H1 (cell line): ENCODE results near the gene SPDYC. TPM values are rescaled to one million over a fixed set of nuclear protein-coding genes. Genes with fewer than 3 reads are reported as not detected.
A peak's percentile ranks its signal among the peaks of the same experiment; 100 is the strongest.

Source experiments
- CTCF ChIA-PET: fragments of 300-600 bp; sonication (Branson Sonifier 250); formaldehyde crosslinking; loops from one replicate; lab custom pipeline; 2021; ENCODE audit not compliant: partially characterized antibody; lab: Charles Lee
- POLR2A ChIA-PET: fragments of 300-600 bp; sonication (Branson Sonifier 250); formaldehyde crosslinking; loops from one replicate; lab custom pipeline; 2021; ENCODE audit warnings: inconsistent platforms; ENCODE audit not compliant: partially characterized antibody; lab: Charles Lee
- DNase-seq, 2 experiments: peaks; one replicate each; pipeline versions ENCODE4 v3.0.0 to v3.0.0-alpha.2; 2010 to 2022; ENCODE audit warnings: low spot score in 2 of 2, low read depth in 1 of 2, mixed read lengths in 1 of 2
- FAIRE-seq: peaks from 2 replicates; lab custom pipeline; 2011; peaks lifted over from hg19 to GRCh38; lab: Jason Lieb, UNC
- H2AFZ ChIP-seq: 2 replicates; pipeline ENCODE4 v1.8.1; 2012; ENCODE audit warnings: low read length, inconsistent platforms
- H2AK5ac ChIP-seq: 2 replicates; pipeline ENCODE4 v1.6.1; 2013; ENCODE audit warnings: low read depth, low read length
- H2BK120ac ChIP-seq: replicated peaks from 2 replicates; pipeline ENCODE3; 2013; ENCODE audit warnings: low read depth, low read length, inconsistent platforms
- H2BK12ac ChIP-seq: 2 replicates; pipeline ENCODE4 v1.6.1; 2013; ENCODE audit warnings: low read depth, low read length
- H2BK15ac ChIP-seq: 2 replicates; pipeline ENCODE4 v1.6.1; 2013; ENCODE audit warnings: low read length
- H2BK20ac ChIP-seq: 2 replicates; pipeline ENCODE4 v1.6.1; 2013; ENCODE audit warnings: low read length
- H2BK5ac ChIP-seq: 2 replicates; pipeline ENCODE4 v1.6.1; 2013; ENCODE audit warnings: low read depth, low read length
- H3K14ac ChIP-seq: 2 replicates; pipeline ENCODE4 v1.6.1; 2013; ENCODE audit warnings: inconsistent platforms; ENCODE audit not compliant: insufficient read length
- H3K18ac ChIP-seq: 2 replicates; pipeline ENCODE4 v1.6.1; 2013; ENCODE audit warnings: low read length; ENCODE audit errors: extremely low read depth
- H3K23ac ChIP-seq: 2 replicates; pipeline ENCODE4 v1.6.1; 2013; ENCODE audit warnings: inconsistent platforms; ENCODE audit not compliant: insufficient read length
- H3K23me2 ChIP-seq: 2 replicates; pipeline ENCODE4 v1.6.1; 2013; ENCODE audit warnings: low read depth, low read length
- H3K27ac ChIP-seq: 2 replicates; pipeline ENCODE4 v1.6.1; 2011; ENCODE audit warnings: low read depth, low read length, inconsistent platforms
- H3K27me3 ChIP-seq, 4 experiments: replicated peaks in 1 of 4; 1 replicate in 1 of 4; 2 replicates in 3 of 4; pipeline versions ENCODE4 v1.6.1 to v1.8.1; 2011 to 2013; ENCODE audit warnings: low read length in 3 of 4, mild to moderate bottlenecking in 3 of 4, inconsistent platforms in 2 of 4, mixed read lengths in 2 of 4, moderate library complexity in 1 of 4; ENCODE audit not compliant: control insufficient read depth in 3 of 4, insufficient read depth in 3 of 4; ENCODE audit errors: extremely low read depth in 1 of 4
- H3K36me3 ChIP-seq, 4 experiments: 2 replicates each; pipeline versions ENCODE4 v1.6.1 to v1.8.1; 2011 to 2013; ENCODE audit warnings: mild to moderate bottlenecking in 4 of 4, low read length in 3 of 4, moderate library complexity in 2 of 4, control low read depth in 1 of 4, inconsistent platforms in 1 of 4; ENCODE audit not compliant: insufficient read depth in 4 of 4, control insufficient read depth in 2 of 4
- H3K4ac ChIP-seq: replicated peaks from 2 replicates; pipeline ENCODE3; 2013; ENCODE audit warnings: low read length, low read depth, mixed read lengths, inconsistent platforms; ENCODE audit not compliant: insufficient read length
- H3K4me1 ChIP-seq, 4 experiments: replicated peaks in 1 of 4; 1 replicate in 1 of 4; 2 replicates in 3 of 4; pipeline versions ENCODE4 v1.6.1 to v1.8.1; 2011 to 2013; ENCODE audit warnings: low read length in 3 of 4, inconsistent platforms in 2 of 4, mixed read lengths in 1 of 4; ENCODE audit not compliant: insufficient read depth in 4 of 4, control insufficient read depth in 3 of 4
- H3K4me2 ChIP-seq, 2 experiments: 2 replicates each; pipeline versions ENCODE4 v1.6.1 to v1.8.1; 2011 to 2013; ENCODE audit warnings: low read depth in 2 of 2, low read length in 2 of 2, control low read depth in 1 of 2, inconsistent platforms in 1 of 2, mild to moderate bottlenecking in 1 of 2; ENCODE audit not compliant: insufficient read depth in 1 of 2
- H3K4me3 ChIP-seq, 4 experiments: fragments of 200-600, 300-600 bp in 1 of 4; sonication (generic), shearing (Covaris generic), sonication (Bioruptor Twin) in 1 of 4; 2 replicates each; pipeline versions ENCODE4 v1.5.1 to v1.8.1; 2011 to 2016; ENCODE audit warnings: low read length in 4 of 4, low read depth in 3 of 4, control low read depth in 2 of 4, inconsistent platforms in 2 of 4, mild to moderate bottlenecking in 2 of 4, mixed read lengths in 1 of 4, moderate library complexity in 1 of 4; ENCODE audit not compliant: insufficient read depth in 2 of 4; ENCODE audit errors: extremely low read depth in 1 of 4
- H3K56ac ChIP-seq: replicated peaks from 2 replicates; pipeline ENCODE3; 2013; ENCODE audit warnings: low read depth, mild to moderate bottlenecking, mixed read lengths, low read length, inconsistent platforms; ENCODE audit not compliant: insufficient read length
- H3K79me1 ChIP-seq: 2 replicates; pipeline ENCODE4 v1.6.1; 2013; ENCODE audit warnings: low read depth, low read length, control low read depth
- H3K79me2 ChIP-seq, 2 experiments: 2 replicates each; pipeline versions ENCODE4 v1.6.1 to v1.8.1; 2012 to 2013; ENCODE audit warnings: low read length in 2 of 2, mild to moderate bottlenecking in 2 of 2, inconsistent platforms in 1 of 2; ENCODE audit not compliant: insufficient read depth in 2 of 2, control insufficient read depth in 1 of 2
- H3K9ac ChIP-seq, 4 experiments: replicated peaks in 1 of 4; 1 replicate in 1 of 4; 2 replicates in 3 of 4; pipeline versions ENCODE4 v1.6.1 to v1.8.1; 2011 to 2013; ENCODE audit warnings: low read depth in 3 of 4, low read length in 3 of 4, control low read depth in 2 of 4, mild to moderate bottlenecking in 2 of 4, moderate library complexity in 2 of 4, inconsistent platforms in 1 of 4; ENCODE audit errors: extremely low read depth in 1 of 4
- H3K9me3 ChIP-seq, 2 experiments: 2 replicates each; pipeline versions ENCODE4 v1.6.1 to v1.8.1; 2012 to 2013; ENCODE audit warnings: mild to moderate bottlenecking in 2 of 2, moderate library complexity in 2 of 2, control low read depth in 1 of 2, inconsistent platforms in 1 of 2, low read depth in 1 of 2, low read length in 1 of 2, mixed read lengths in 1 of 2; ENCODE audit not compliant: insufficient read depth in 2 of 2
- H4K20me1 ChIP-seq, 2 experiments: replicated peaks in 1 of 2; 2 replicates each; pipeline versions ENCODE3 to v1.8.1; 2011 to 2013; ENCODE audit warnings: inconsistent platforms in 2 of 2, low read length in 2 of 2, mild to moderate bottlenecking in 1 of 2; ENCODE audit not compliant: insufficient read depth in 2 of 2, control insufficient read depth in 1 of 2
- H4K5ac ChIP-seq: 2 replicates; pipeline ENCODE4 v1.6.1; 2013; ENCODE audit warnings: low read length, low read depth, mixed read lengths, inconsistent platforms; ENCODE audit not compliant: insufficient read length
- H4K8ac ChIP-seq: 2 replicates; pipeline ENCODE4 v1.8.0; 2013; ENCODE audit warnings: mild to moderate bottlenecking, moderate library complexity, low read length, inconsistent platforms; ENCODE audit not compliant: insufficient read depth; ENCODE audit errors: extremely low read depth
- H4K91ac ChIP-seq: replicated peaks from 2 replicates; pipeline ENCODE3; 2013; ENCODE audit warnings: low read length, mixed read lengths, inconsistent platforms; ENCODE audit not compliant: insufficient read length
- ASH2L ChIP-seq: fragments of 200-600, 300-600 bp; sonication (generic); IDR thresholded peaks from one replicate; pipeline ENCODE4 v1.7.1; 2017; ENCODE audit warnings: low read length
- BACH1 ChIP-seq: IDR thresholded peaks from 2 replicates; pipeline ENCODE4 v1.6.1; 2012; ENCODE audit warnings: low read length, improper control_type of control experiment
- HDAC2 ChIP-seq, 2 experiments: fragments of 300-600 bp in 1 of 2; sonication (generic) in 1 of 2; IDR thresholded peaks; 2 replicates each; pipeline ENCODE4 v1.6.1; 2011 to 2012; ENCODE audit warnings: low read depth in 2 of 2, low read length in 2 of 2, mild to moderate bottlenecking in 2 of 2, moderate library complexity in 2 of 2, borderline replicate concordance in 1 of 2, inconsistent platforms in 1 of 2
- PHF8 ChIP-seq: fragments of 200-600 bp; sonication (generic); conservative IDR thresholded peaks from 2 replicates; pipeline ENCODE4 v1.7.1; 2012; ENCODE audit warnings: low read depth, mild to moderate bottlenecking, inconsistent platforms, low read length, moderate library complexity
- POLR2A ChIP-seq, 2 experiments: IDR thresholded peaks; 1 replicate in 1 of 2; 2 replicates in 1 of 2; pipeline ENCODE4 v1.6.1; 2011; ENCODE audit warnings: low read depth in 2 of 2, low read length in 2 of 2, mild to moderate bottlenecking in 2 of 2; ENCODE audit errors: control extremely low read depth in 1 of 2
- POU5F1 ChIP-seq: IDR thresholded peaks from 2 replicates; pipeline ENCODE4 v1.6.1; 2011; ENCODE audit warnings: low read depth, mild to moderate bottlenecking, low read length, moderate library complexity
- RBBP5 ChIP-seq: IDR thresholded peaks from 2 replicates; pipeline ENCODE4 v1.7.1; 2012; ENCODE audit warnings: low read depth, mild to moderate bottlenecking, inconsistent platforms, low read length, moderate library complexity, borderline replicate concordance
- RFX5 ChIP-seq: IDR thresholded peaks from 2 replicates; pipeline ENCODE4 v1.6.1; 2011; ENCODE audit warnings: low read depth, low read length, improper control_type of control experiment, borderline replicate concordance
- SIX5 ChIP-seq: IDR thresholded peaks from 2 replicates; pipeline ENCODE4 v1.6.1; 2011; ENCODE audit warnings: mild to moderate bottlenecking, low read depth, low read length
- SP4 ChIP-seq: IDR thresholded peaks from 2 replicates; pipeline ENCODE4 v1.6.1; 2012; ENCODE audit warnings: low read length, inconsistent platforms
- SUZ12 ChIP-seq: fragments of 200-600 bp; sonication (generic); IDR thresholded peaks from 2 replicates; pipeline ENCODE4 v1.6.1; 2012; ENCODE audit warnings: mild to moderate bottlenecking, inconsistent platforms, low read length, moderate library complexity, mixed read lengths
- TAF1 ChIP-seq: IDR thresholded peaks from 2 replicates; pipeline ENCODE4 v1.6.1; 2011; ENCODE audit warnings: mild to moderate bottlenecking, low read depth, low read length
- WGBS, 2 experiments: shearing (Covaris generic) in 1 of 2; methylation state at CpG; one replicate each; pipeline versions ENCODE4 v1.1.6 to v1.1.7; 2013 to 2015; ENCODE audit warnings: low lambda C conversion rate in 2 of 2, mixed read lengths in 2 of 2, inconsistent platforms in 1 of 2, low coverage in 1 of 2, missing lambda C conversion rate in 1 of 2; ENCODE audit not compliant: insufficient replicate concordance in 2 of 2, insufficient coverage in 1 of 2, insufficient read length in 1 of 2; ENCODE audit errors: extremely low coverage in 1 of 2, missing lambda C conversion rate in 1 of 2; 5-methylcytosine and 5-hydroxymethylcytosine counted together
- polyA plus RNA-seq, 7 experiments: library from polyadenylated mRNA; depleted of rRNA in 3 of 7; stranded (reverse) in 5 of 7; unstranded in 2 of 7; fragments of >200 nt in 5 of 7; fragments of 200-250 nt in 2 of 7; gene quantifications; 1 replicate in 5 of 7; 2 replicates in 1 of 7; 4 replicates in 1 of 7; pipeline versions ENCODE4 v1.2.1 to v1.2.3, GENCODE V29; 2011 to 2013; ENCODE audit warnings: missing spikeins in 2 of 7, mixed read lengths in 2 of 7
- total RNA-seq: library from RNA; stranded (reverse); fragmentation: NEBNext Ultra II Directional; extraction: Animal tissue kit (Norgen Biotek cat#: 25700); gene quantifications from 2 replicates; pipeline ENCODE4 v1.2.1, GENCODE V29; 2021

SPDYC gene
- total and polyA plus RNA-seq, 2 of the 8 experiments (the other 6 are each of a cell fraction or from before 2014, with no cell fraction given): 0.15 TPM; not detected in 1

GRCh38 chr11:65180877-65181568, 11.0 kb downstream of the SPDYC start:
- Histone ChIP-seq H3K56ac (peak overlapping the region; percentile 73), H3K14ac (no peak overlapping the region), H2AFZ (no peak overlapping the region; the same call in 1 of the 2 replicates), H4K8ac (no peak overlapping the region; the same call in 1 of the 2 replicates), H2BK12ac (no peak overlapping the region), H3K18ac (peak overlapping the region; percentile 93; the same call in 1 of the 2 replicates), H3K27ac (no peak overlapping the region), H4K20me1 (no peaks in the 10 kb centered on the region), H3K4me2 (peak overlapping the region; percentile 72), H3K9me3 (no peaks in the 10 kb centered on the region), H3K23ac (no peak overlapping the region), H3K9ac (peak overlapping the region in 3 of 4 experiments; percentile 15 to 40 (median 39); a peak in 5 of 7 replicates), H3K4me3 (peak overlapping the region; percentile 65 to 82 (median 74)), H2BK20ac (no peak overlapping the region), H2BK120ac (no peak overlapping the region), H2BK15ac (no peak overlapping the region), H3K4me1 (peaks cover 7 to 32% (median 21%) of the 10 kb centered on the region in 4 experiments), H3K23me2 (peaks cover 10% of the 10 kb centered on the region), H3K4ac (no peak overlapping the region), H2BK5ac (peak overlapping the region; percentile 66; the same call in 1 of the 2 replicates), H4K91ac (peak overlapping the region; percentile 61), H3K79me1 (0 out of 2 replicates have a peak, but pooled peaks cover 4% of the 10 kb centered on the region), H3K36me3 (peaks cover 0 to 4% (median 0%) of the 10 kb centered on the region in 4 experiments; a peak in 1 of 8 replicates), H3K27me3 (no peaks in the 10 kb centered on the region), H2AK5ac (no peak overlapping the region), H4K5ac (peak overlapping the region; percentile 79), H3K79me2 (peaks cover 0 to 13% of the 10 kb centered on the region in 2 experiments; a peak in 2 of 4 replicates)
- no peak for FAIRE-seq
- peak in 1 of 2 experiments; percentile 90 for DNase-seq
- WGBS, 2 experiments: 2% methylated on average over 20 of the region's 60 CpGs; no CpG with 5 or more reads in 1 of the 2 experiments
- POLR2A ChIA-PET: interaction anchor here (0.9 to 4.9 kb wide), 15 partner anchors 11 to 327 kb away, joined by 3 to 35 read pairs (median 8); partner anchors contain the start of genes FAU, MRPL49, POLA2 and SPDYC
- CTCF ChIA-PET: interaction anchor here (0.7 to 7.3 kb wide), 26 partner anchors 9 to 104 kb away, joined by 3 to 47 read pairs (median 4); partner anchors contain the start of genes FAU, MRPL49, SPDYC and TM7SF2
- TF ChIP-seq ASH2L (peak; percentile 47), POLR2A (IDR thresholded peaks at IDR 0.05; ENCODE audit: control extremely low read depth in 1 of 2, low read depth in 2 of 2, low read length in 2 of 2) (peak in 1 of 2 experiments; percentile 52; a peak in 2 of 3 replicates), SP4 (no peak; the same call in 1 of the 2 replicates), BACH1 (peak; percentile 27; the same call in 1 of the 2 replicates), POU5F1 (no peak), RFX5 (no peak), TAF1 (peak; percentile 55), RBBP5 (peak; percentile 48; the same call in 1 of the 2 replicates), SUZ12 (no peak), SIX5 (no peak), HDAC2 (IDR thresholded peaks at IDR 0.05; ENCODE audit: borderline replicate concordance in 1 of 2, low read depth in 2 of 2, low read length in 2 of 2) (peak in 1 of 2 experiments; percentile 95; a peak in 2 of 4 replicates), PHF8 (peak; percentile 33; the same call in 1 of the 2 replicates)
